Measurements from ENCODE around the gene KIF21A.

DNA sequence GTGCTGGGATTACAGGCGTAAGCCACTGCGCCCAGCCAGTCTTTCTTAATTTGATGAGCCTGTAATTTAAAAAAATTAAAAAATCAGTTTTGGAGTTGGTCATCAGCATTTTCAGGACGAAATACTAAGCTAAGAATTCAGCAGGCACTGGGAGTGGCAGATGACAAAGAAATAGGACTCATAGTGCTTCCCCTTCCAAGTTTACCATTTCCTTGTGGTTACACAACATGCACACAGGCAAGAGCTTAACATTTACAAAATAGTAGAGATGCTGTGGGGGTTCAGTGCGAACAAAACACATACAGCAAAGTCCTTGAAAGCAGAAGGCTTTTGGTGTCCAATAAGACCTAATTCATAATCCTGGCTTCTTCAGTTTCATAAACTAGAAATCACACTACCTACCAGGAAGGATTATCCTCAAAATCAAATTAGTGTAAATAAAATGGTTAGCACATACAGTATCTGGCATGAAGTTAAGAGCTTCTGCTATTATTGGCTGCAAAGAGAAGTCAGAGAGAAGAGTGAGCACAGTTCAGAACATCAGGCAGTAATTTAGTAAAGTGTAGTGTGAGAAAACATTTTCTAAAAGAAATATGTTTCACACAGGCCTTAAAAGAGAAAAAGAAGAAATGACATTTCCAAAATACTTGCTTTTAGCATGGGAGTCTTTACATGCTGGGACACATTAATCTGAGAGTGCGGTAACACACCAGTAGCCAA is 22.2 kb upstream of the KIF21A start:
- TF ChIP-seq, protein P1, sequence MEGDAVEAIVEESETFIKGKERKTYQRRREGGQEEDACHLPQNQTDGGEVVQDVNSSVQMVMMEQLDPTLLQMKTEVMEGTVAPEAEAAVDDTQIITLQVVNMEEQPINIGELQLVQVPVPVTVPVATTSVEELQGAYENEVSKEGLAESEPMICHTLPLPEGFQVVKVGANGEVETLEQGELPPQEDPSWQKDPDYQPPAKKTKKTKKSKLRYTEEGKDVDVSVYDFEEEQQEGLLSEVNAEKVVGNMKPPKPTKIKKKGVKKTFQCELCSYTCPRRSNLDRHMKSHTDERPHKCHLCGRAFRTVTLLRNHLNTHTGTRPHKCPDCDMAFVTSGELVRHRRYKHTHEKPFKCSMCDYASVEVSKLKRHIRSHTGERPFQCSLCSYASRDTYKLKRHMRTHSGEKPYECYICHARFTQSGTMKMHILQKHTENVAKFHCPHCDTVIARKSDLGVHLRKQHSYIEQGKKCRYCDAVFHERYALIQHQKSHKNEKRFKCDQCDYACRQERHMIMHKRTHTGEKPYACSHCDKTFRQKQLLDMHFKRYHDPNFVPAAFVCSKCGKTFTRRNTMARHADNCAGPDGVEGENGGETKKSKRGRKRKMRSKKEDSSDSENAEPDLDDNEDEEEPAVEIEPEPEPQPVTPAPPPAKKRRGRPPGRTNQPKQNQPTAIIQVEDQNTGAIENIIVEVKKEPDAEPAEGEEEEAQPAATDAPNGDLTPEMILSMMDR (IDR thresholded peaks at IDR 0.05; ENCODE audit: insufficient read depth, low read length, poor library complexity, severe bottlenecking), result no peak
- TF ChIP-seq EZH2phosphoT487 (conservative IDR thresholded peaks at IDR 0.05; ENCODE audit: low read length), result no peak

All from SU-DHL-6 (cell line).